ENCODE results near the gene GPD2. TPM values are rescaled to one million over a fixed set of nuclear protein-coding genes. Genes with fewer than 3 reads are reported as not detected.

The GPD2 gene
- total and polyA plus RNA-seq, 2 of the 13 experiments (the other 11 are each of a cell fraction or from before 2014, with no cell fraction given): not detected

DNA sequence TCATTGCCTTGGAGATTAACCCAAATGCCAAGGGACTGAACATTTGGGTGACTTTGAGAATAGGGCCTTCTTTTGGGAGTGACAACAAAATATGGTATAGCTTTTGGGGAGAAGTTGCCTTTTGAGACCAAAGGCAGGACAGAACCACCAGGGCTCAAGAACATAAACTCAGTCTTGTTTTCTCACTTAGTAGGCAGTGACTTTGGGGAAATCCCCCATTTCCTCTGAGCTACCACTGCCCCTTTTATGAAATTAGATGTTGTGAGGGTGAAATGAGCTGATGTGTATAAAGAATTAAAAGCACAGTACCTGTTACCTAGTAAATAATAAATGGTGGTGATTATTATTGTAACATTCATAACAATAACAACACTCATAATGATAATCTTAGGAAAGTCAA, 36.5 kb downstream of the GPD2 start (continued):
- TF ChIP-seq, protein P1, sequence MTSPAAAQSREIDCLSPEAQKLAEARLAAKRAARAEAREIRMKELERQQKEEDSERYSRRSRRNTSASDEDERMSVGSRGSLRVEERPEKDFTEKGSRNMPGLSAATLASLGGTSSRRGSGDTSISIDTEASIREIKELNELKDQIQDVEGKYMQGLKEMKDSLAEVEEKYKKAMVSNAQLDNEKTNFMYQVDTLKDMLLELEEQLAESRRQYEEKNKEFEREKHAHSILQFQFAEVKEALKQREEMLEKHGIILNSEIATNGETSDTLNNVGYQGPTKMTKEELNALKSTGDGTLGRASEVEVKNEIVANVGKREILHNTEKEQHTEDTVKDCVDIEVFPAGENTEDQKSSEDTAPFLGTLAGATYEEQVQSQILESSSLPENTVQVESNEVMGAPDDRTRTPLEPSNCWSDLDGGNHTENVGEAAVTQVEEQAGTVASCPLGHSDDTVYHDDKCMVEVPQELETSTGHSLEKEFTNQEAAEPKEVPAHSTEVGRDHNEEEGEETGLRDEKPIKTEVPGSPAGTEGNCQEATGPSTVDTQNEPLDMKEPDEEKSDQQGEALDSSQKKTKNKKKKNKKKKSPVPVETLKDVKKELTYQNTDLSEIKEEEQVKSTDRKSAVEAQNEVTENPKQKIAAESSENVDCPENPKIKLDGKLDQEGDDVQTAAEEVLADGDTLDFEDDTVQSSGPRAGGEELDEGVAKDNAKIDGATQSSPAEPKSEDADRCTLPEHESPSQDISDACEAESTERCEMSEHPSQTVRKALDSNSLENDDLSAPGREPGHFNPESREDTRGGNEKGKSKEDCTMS (CRISPR knock-in tag; conservative IDR thresholded peaks at IDR 0.05): no peak
- no peak for TF ChIP-seq SALL2 (CRISPR knock-in tag; IDR thresholded peaks at IDR 0.05)
- TF ChIP-seq, protein P2, sequence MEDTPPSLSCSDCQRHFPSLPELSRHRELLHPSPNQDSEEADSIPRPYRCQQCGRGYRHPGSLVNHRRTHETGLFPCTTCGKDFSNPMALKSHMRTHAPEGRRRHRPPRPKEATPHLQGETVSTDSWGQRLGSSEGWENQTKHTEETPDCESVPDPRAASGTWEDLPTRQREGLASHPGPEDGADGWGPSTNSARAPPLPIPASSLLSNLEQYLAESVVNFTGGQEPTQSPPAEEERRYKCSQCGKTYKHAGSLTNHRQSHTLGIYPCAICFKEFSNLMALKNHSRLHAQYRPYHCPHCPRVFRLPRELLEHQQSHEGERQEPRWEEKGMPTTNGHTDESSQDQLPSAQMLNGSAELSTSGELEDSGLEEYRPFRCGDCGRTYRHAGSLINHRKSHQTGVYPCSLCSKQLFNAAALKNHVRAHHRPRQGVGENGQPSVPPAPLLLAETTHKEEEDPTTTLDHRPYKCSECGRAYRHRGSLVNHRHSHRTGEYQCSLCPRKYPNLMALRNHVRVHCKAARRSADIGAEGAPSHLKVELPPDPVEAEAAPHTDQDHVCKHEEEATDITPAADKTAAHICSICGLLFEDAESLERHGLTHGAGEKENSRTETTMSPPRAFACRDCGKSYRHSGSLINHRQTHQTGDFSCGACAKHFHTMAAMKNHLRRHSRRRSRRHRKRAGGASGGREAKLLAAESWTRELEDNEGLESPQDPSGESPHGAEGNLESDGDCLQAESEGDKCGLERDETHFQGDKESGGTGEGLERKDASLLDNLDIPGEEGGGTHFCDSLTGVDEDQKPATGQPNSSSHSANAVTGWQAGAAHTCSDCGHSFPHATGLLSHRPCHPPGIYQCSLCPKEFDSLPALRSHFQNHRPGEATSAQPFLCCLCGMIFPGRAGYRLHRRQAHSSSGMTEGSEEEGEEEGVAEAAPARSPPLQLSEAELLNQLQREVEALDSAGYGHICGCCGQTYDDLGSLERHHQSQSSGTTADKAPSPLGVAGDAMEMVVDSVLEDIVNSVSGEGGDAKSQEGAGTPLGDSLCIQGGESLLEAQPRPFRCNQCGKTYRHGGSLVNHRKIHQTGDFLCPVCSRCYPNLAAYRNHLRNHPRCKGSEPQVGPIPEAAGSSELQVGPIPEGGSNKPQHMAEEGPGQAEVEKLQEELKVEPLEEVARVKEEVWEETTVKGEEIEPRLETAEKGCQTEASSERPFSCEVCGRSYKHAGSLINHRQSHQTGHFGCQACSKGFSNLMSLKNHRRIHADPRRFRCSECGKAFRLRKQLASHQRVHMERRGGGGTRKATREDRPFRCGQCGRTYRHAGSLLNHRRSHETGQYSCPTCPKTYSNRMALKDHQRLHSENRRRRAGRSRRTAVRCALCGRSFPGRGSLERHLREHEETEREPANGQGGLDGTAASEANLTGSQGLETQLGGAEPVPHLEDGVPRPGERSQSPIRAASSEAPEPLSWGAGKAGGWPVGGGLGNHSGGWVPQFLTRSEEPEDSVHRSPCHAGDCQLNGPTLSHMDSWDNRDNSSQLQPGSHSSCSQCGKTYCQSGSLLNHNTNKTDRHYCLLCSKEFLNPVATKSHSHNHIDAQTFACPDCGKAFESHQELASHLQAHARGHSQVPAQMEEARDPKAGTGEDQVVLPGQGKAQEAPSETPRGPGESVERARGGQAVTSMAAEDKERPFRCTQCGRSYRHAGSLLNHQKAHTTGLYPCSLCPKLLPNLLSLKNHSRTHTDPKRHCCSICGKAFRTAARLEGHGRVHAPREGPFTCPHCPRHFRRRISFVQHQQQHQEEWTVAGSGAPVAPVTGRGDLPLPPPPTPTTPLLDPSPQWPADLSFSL (CRISPR knock-in tag; IDR thresholded peaks at IDR 0.05): no peak
- no peak for TF ChIP-seq ZNF354B (CRISPR knock-in tag; IDR thresholded peaks at IDR 0.05)
- no peak for TF ChIP-seq ZNF543 (CRISPR knock-in tag; IDR thresholded peaks at IDR 0.05)
- TF ChIP-seq, protein P3, sequence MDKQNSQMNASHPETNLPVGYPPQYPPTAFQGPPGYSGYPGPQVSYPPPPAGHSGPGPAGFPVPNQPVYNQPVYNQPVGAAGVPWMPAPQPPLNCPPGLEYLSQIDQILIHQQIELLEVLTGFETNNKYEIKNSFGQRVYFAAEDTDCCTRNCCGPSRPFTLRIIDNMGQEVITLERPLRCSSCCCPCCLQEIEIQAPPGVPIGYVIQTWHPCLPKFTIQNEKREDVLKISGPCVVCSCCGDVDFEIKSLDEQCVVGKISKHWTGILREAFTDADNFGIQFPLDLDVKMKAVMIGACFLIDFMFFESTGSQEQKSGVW (CRISPR knock-in tag; IDR thresholded peaks at IDR 0.05; ENCODE audit: borderline replicate concordance): no peak
- TF ChIP-seq, protein P4, sequence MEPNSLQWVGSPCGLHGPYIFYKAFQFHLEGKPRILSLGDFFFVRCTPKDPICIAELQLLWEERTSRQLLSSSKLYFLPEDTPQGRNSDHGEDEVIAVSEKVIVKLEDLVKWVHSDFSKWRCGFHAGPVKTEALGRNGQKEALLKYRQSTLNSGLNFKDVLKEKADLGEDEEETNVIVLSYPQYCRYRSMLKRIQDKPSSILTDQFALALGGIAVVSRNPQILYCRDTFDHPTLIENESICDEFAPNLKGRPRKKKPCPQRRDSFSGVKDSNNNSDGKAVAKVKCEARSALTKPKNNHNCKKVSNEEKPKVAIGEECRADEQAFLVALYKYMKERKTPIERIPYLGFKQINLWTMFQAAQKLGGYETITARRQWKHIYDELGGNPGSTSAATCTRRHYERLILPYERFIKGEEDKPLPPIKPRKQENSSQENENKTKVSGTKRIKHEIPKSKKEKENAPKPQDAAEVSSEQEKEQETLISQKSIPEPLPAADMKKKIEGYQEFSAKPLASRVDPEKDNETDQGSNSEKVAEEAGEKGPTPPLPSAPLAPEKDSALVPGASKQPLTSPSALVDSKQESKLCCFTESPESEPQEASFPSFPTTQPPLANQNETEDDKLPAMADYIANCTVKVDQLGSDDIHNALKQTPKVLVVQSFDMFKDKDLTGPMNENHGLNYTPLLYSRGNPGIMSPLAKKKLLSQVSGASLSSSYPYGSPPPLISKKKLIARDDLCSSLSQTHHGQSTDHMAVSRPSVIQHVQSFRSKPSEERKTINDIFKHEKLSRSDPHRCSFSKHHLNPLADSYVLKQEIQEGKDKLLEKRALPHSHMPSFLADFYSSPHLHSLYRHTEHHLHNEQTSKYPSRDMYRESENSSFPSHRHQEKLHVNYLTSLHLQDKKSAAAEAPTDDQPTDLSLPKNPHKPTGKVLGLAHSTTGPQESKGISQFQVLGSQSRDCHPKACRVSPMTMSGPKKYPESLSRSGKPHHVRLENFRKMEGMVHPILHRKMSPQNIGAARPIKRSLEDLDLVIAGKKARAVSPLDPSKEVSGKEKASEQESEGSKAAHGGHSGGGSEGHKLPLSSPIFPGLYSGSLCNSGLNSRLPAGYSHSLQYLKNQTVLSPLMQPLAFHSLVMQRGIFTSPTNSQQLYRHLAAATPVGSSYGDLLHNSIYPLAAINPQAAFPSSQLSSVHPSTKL (CRISPR knock-in tag; IDR thresholded peaks at IDR 0.05): no peak
